CD4-positive, alpha-beta T cell (primary cell): Measurements from ENCODE around the gene AP1M1. TPM values are rescaled to one million over a fixed set of nuclear protein-coding genes. Genes with fewer than 3 reads are reported as not detected.

Experiments
- ATAC-seq: fragments of 200-7000 bp; cut with Tn5 transposase; one replicate; pipeline ENCODE4 v1.10.0; 2022; ENCODE audit warnings: mild to moderate bottlenecking; ENCODE audit not compliant: poor library complexity
- CTCF ChIA-PET: fragments of 350-600 bp; sonication (Branson Sonifier 250); formaldehyde crosslinking; loops from one replicate; lab custom pipeline; 2021; ENCODE audit warnings: antibody characterized with exemption, inconsistent platforms; lab: Charles Lee
- POLR2A ChIA-PET: fragments of 350-600 bp; sonication (Branson Sonifier 250); formaldehyde crosslinking; loops from one replicate; lab custom pipeline; 2021; ENCODE audit warnings: antibody characterized with exemption, inconsistent platforms; lab: Charles Lee
- DNase-seq, 14 experiments: peaks; one replicate each; pipeline ENCODE4 v3.0.0-alpha.2; 2013 to 2020; ENCODE audit warnings: mixed read lengths in 2 of 14
- H3K27ac ChIP-seq, 2 donors: one replicate each; pipeline versions ENCODE4 v1.5.1 to v1.7.0; 2013; ENCODE audit warnings: low read length in 2 of 2, low read depth in 1 of 2, mild to moderate bottlenecking in 1 of 2
- H3K27me3 ChIP-seq, 2 experiments: 1 replicate in 1 of 2; 2 replicates in 1 of 2; pipeline versions ENCODE4 v1.6.1 to v1.7.0; 2013; ENCODE audit warnings: low read length in 2 of 2, control low read depth in 1 of 2, mild to moderate bottlenecking in 1 of 2, moderate library complexity in 1 of 2; ENCODE audit not compliant: insufficient read depth in 2 of 2, control insufficient read depth in 1 of 2
- H3K36me3 ChIP-seq: one replicate; pipeline ENCODE4 v1.6.1; 2013; ENCODE audit warnings: low read length, control low read depth; ENCODE audit not compliant: insufficient read depth
- H3K4me1 ChIP-seq: one replicate; pipeline ENCODE4 v1.6.1; 2013; ENCODE audit warnings: low read length, control low read depth; ENCODE audit not compliant: insufficient read depth
- H3K4me3 ChIP-seq: one replicate; pipeline ENCODE4 v1.5.1; 2013; ENCODE audit warnings: mild to moderate bottlenecking, low read length, moderate library complexity
- H3K9me3 ChIP-seq, 2 experiments: 1 replicate in 1 of 2; 2 replicates in 1 of 2; pipeline versions ENCODE4 v1.6.1 to v1.7.0; 2013; ENCODE audit warnings: low read length in 2 of 2, mild to moderate bottlenecking in 2 of 2, control low read depth in 1 of 2, moderate library complexity in 1 of 2; ENCODE audit not compliant: control insufficient read depth in 1 of 2, insufficient read depth in 1 of 2
- H3K27ac Mint-ChIP-seq: one replicate; pipeline ENCODE4 v1.8.0; 2020; ENCODE audit warnings: mixed read lengths
- H3K27me3 Mint-ChIP-seq: one replicate; pipeline ENCODE4 v1.8.0; 2021; ENCODE audit warnings: mixed read lengths
- H3K36me3 Mint-ChIP-seq: one replicate; pipeline ENCODE4 v1.8.0; 2021; ENCODE audit warnings: low read depth, mixed read lengths
- H3K4me1 Mint-ChIP-seq: one replicate; pipeline ENCODE4 v1.8.0; 2021; ENCODE audit warnings: low read depth, mixed read lengths
- H3K4me3 Mint-ChIP-seq: one replicate; pipeline ENCODE4 v1.8.0; 2020; ENCODE audit warnings: mild to moderate bottlenecking, mixed read lengths
- H3K9me3 Mint-ChIP-seq: one replicate; pipeline ENCODE4 v1.8.0; 2020; ENCODE audit warnings: mixed read lengths
- intact Hi-C, 2 experiments: fragments of 100-400 bp; cut with DNase I in 1 of 2; cut with micrococcal nuclease in 1 of 2; formaldehyde crosslinking; loops; one replicate each; pipeline versions ENCODE4 v1.15.1 to v1.9.0; 2023 to 2025; cut with DNase I, micrococcal nuclease
- total RNA-seq, 174 experiments: library from RNA in 2 of 174; stranded (reverse) in 2 of 174; gene quantifications; one replicate each; pipeline ENCODE4 v1.2.3 and lab custom pipeline; 2021 to 2026
- TF ChIP-seq, protein P1 (sequence below): fragments of 200-600 bp; IDR thresholded peaks from one replicate; pipeline ENCODE4 v1.8.0; 2022; ENCODE audit warnings: antibody characterized with exemption, mild to moderate bottlenecking

The AP1M1 gene
- total RNA-seq, 2 experiments from 2014 or later, result 52.1 to 58.3 TPM

- no peak for ATAC-seq
- ChIA-PET POLR2A (interaction anchor here (1.6 kb wide), 1 partner anchor 8 kb away, joined by 7 read pairs; the partner anchor contains the start of gene FAM32A), CTCF (no interaction called here)
- H3K4me1 ChIP-seq, result peaks cover 15% of the 10 kb centered on the region
- H3K27ac Mint-ChIP-seq, result no peak overlapping the region
- no peaks in the 10 kb centered on the region for H3K9me3 ChIP-seq
- H3K27me3 ChIP-seq, result no peaks in the 10 kb centered on the region
- no peaks in the 10 kb centered on the region for H3K27me3 Mint-ChIP-seq
- peaks cover 13% of the 10 kb centered on the region for H3K4me1 Mint-ChIP-seq
- TF ChIP-seq, protein P1, sequence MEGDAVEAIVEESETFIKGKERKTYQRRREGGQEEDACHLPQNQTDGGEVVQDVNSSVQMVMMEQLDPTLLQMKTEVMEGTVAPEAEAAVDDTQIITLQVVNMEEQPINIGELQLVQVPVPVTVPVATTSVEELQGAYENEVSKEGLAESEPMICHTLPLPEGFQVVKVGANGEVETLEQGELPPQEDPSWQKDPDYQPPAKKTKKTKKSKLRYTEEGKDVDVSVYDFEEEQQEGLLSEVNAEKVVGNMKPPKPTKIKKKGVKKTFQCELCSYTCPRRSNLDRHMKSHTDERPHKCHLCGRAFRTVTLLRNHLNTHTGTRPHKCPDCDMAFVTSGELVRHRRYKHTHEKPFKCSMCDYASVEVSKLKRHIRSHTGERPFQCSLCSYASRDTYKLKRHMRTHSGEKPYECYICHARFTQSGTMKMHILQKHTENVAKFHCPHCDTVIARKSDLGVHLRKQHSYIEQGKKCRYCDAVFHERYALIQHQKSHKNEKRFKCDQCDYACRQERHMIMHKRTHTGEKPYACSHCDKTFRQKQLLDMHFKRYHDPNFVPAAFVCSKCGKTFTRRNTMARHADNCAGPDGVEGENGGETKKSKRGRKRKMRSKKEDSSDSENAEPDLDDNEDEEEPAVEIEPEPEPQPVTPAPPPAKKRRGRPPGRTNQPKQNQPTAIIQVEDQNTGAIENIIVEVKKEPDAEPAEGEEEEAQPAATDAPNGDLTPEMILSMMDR, result no peak
- H3K27ac ChIP-seq, result no peak overlapping the region
- no peak overlapping the region for H3K4me3 Mint-ChIP-seq
- no peak for DNase-seq
- H3K36me3 Mint-ChIP-seq, result peaks cover 48% of the 10 kb centered on the region
- intact Hi-C loops, result no loop called here
- H3K9me3 Mint-ChIP-seq, result no peaks in the 10 kb centered on the region
- peaks cover 36% of the 10 kb centered on the region for H3K36me3 ChIP-seq
- no peak overlapping the region for H3K4me3 ChIP-seq
Measured at GRCh38 chr19:16193466-16193865, 4.2 kb upstream of the AP1M1 start.

- ATAC-seq (no peak), DNase-seq (no peak)
- ChIA-PET POLR2A (interaction anchor here (0.6 to 2.1 kb wide), 14 partner anchors 9 to 818 kb away, joined by 3 to 22 read pairs (median 5); partner anchors contain the start of genes AKAP8, FAM32A, HSH2D and KLF2), CTCF (interaction anchor here (0.8 kb wide), 3 partner anchors 9 to 220 kb away, joined by 3 to 5 read pairs (median 4); partner anchors contain the start of gene FAM32A)
- H3K27me3 Mint-ChIP-seq, result no peaks in the 10 kb centered on the region
- Histone ChIP-seq H3K27ac (peak overlapping the region; percentile 69 to 81), H3K36me3 (peaks cover 16% of the 10 kb centered on the region), H3K4me3 (peak overlapping the region; percentile 90), H3K27me3 (no peaks in the 10 kb centered on the region), H3K4me1 (peaks cover 35% of the 10 kb centered on the region), H3K9me3 (no peaks in the 10 kb centered on the region)
- H3K9me3 Mint-ChIP-seq, result no peaks in the 10 kb centered on the region
- H3K4me3 Mint-ChIP-seq, result peak overlapping the region; percentile 95
- intact Hi-C loops, result loop anchor here (1.0 to 5.0 kb wide), 6 partner anchors 12 to 360 kb away; partner anchors contain the start of genes FAM32A (in 2 of the 2), EPS15L1 (in 1 of the 2) and KLF2 (in 1 of the 2)
- peaks cover 37% of the 10 kb centered on the region for H3K4me1 Mint-ChIP-seq
- TF ChIP-seq, protein P1, result no peak
- peak overlapping the region; percentile 92 for H3K27ac Mint-ChIP-seq
- H3K36me3 Mint-ChIP-seq, result peaks cover 33% of the 10 kb centered on the region
Measured at GRCh38 chr19:16197188-16197621, 506 bp upstream of the AP1M1 start.

- H3K27me3 ChIP-seq, result no peaks in the 10 kb centered on the region
- TF ChIP-seq, protein P1, result no peak
- ATAC-seq (no peak), DNase-seq (no peak)
- H3K27ac Mint-ChIP-seq, result peak overlapping the region; percentile 92
- H3K9me3 Mint-ChIP-seq, result no peaks in the 10 kb centered on the region
- POLR2A ChIA-PET, result interaction anchor here (0.9 to 2.1 kb wide), 11 partner anchors 13 to 819 kb away, joined by 3 to 22 read pairs (median 6); partner anchors contain the start of genes AKAP8, FAM32A, HSH2D and KLF2
- peak overlapping the region; percentile 69 to 81 for H3K27ac ChIP-seq
- no peaks in the 10 kb centered on the region for H3K27me3 Mint-ChIP-seq
- peaks cover 37% of the 10 kb centered on the region for H3K4me1 Mint-ChIP-seq
- no peaks in the 10 kb centered on the region for H3K9me3 ChIP-seq
- CTCF ChIA-PET, result no interaction called here
- peaks cover 35% of the 10 kb centered on the region for H3K4me1 ChIP-seq
- H3K36me3 ChIP-seq, result peaks cover 22% of the 10 kb centered on the region
- peak overlapping the region; percentile 90 for H3K4me3 ChIP-seq
- H3K4me3 Mint-ChIP-seq, result peak overlapping the region; percentile 87
- intact Hi-C loops, result loop anchor here in 1 of 2 experiments (5.0 kb wide), 5 partner anchors 39 to 361 kb away; partner anchors contain the start of genes EPS15L1 and KLF2
- peaks cover 41% of the 10 kb centered on the region for H3K36me3 Mint-ChIP-seq
Measured at GRCh38 chr19:16198370-16198651, 600 bp downstream of the AP1M1 start.
